Brain microvascular endothelial cell (primary cell): ENCODE measurements around the gene TRMT44.
A peak's percentile ranks its signal among the peaks of the same experiment; 100 is the strongest.

Source experiments
- DNase-seq: peaks from one replicate; pipeline ENCODE4 v3.0.0-alpha.2; 2020
- H3K27ac ChIP-seq: fragments of 250-450 bp; sonication (Bioruptor Pico); 2 replicates; pipeline ENCODE4 v1.5.1; 2020; ENCODE audit warnings: mild to moderate bottlenecking, moderate library complexity
- H3K27me3 ChIP-seq: fragments of 250-450 bp; sonication (Bioruptor Pico); replicated peaks from 2 replicates; pipeline ENCODE4 v1.5.1; 2020; ENCODE audit warnings: mild to moderate bottlenecking
- H3K36me3 ChIP-seq: fragments of 250-450 bp; sonication (Bioruptor Pico); replicated peaks from 2 replicates; pipeline ENCODE4 v1.5.1; 2020; ENCODE audit warnings: mild to moderate bottlenecking
- H3K4me3 ChIP-seq: 2 replicates; pipeline ENCODE4 v1.5.1; 2011; ENCODE audit warnings: low read depth, mild to moderate bottlenecking, control low read depth, low read length, moderate library complexity
- CTCF ChIP-seq: IDR thresholded peaks from 2 replicates; pipeline ENCODE4 v1.5.1; 2011; ENCODE audit warnings: low read depth, mild to moderate bottlenecking, moderate library complexity, low read length, control low read depth, inconsistent platforms; ENCODE audit errors: missing control alignments
- in situ Hi-C: cut with HindIII; loops from 2 replicates; pipeline ENCODE4 v1.10.0; 2017; ENCODE audit warnings: low sequenced_read_pairs, low pct_ligation_motif_present

TRMT44 gene

DNA sequence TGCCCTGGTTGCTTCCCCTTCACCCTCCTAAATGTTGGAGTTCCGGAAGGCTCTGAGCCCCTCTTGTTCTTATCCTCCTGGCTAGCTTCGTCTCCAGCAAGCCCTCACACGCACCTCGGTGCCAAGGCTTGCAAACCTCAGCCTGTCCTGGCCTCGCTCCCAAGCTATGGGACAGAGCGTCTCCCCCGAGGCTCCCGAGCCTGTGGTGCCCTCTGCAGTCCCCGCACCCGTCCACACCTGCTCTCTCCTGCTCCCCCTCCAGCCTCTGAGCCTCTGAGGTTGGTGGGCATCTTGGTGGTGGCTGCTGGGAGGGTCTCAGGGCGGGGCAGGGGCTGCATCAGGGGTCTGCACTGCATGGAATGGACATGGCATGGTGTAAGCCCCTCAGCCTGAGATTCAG is 63.2 kb downstream of the TRMT44 start:
- no peak overlapping the region for H3K4me3 ChIP-seq
- no peak for TF ChIP-seq CTCF
- no peak overlapping the region for H3K27ac ChIP-seq
- no peak for DNase-seq
- no peaks in the 10 kb centered on the region for H3K36me3 ChIP-seq
- in situ Hi-C loops: no loop called here
- peaks cover 2% of the 10 kb centered on the region for H3K27me3 ChIP-seq

DNA sequence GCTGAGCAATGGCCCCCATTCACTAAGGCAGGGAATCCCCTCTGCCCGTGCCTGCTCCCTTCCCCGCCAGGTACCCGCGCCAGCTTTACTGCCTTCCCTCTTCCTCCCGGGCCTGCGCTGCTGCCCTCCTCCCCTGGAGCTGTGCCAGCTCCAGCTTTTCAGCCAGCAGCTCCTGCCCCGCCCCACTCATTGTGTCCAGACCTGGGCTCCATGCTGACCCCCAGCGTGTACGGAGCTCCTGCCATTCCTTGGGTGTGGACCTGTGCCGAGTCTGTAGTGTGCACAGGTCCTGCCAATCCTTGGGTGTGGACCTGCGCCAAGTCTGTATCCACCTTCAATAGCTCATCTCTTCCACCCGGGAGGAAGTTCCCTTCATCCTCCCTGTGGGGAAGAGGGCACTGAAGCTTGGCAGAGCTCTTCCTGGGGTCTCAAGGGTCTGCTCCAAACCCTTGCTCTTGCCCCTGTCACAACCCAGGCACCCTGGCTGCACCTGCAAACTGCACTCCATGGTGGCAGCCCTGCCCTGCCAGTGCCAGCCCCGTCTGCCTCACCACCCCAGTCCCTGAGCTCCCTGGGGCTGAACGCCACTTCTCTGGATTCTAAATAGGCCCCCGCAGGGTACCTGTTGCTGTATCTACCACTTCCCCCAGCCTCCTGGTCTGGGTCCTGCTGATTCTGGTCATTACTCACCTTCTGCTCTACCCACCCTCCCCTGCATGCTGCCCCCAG is 63.9 kb downstream of the TRMT44 start:
- DNase-seq: no peak
- TF ChIP-seq CTCF: no peak
- in situ Hi-C loops: no loop called here
- Histone ChIP-seq H3K27ac (no peak overlapping the region), H3K36me3 (no peaks in the 10 kb centered on the region), H3K27me3 (peaks cover 2% of the 10 kb centered on the region), H3K4me3 (no peak overlapping the region)

GRCh38 chr4:8505229-8505628 is 64.7 kb downstream of the TRMT44 start:
- H3K27ac ChIP-seq: no peak overlapping the region
- H3K4me3 ChIP-seq: no peak overlapping the region
- H3K36me3 ChIP-seq: no peaks in the 10 kb centered on the region
- in situ Hi-C loops: no loop called here
- H3K27me3 ChIP-seq: peaks cover 2% of the 10 kb centered on the region
- DNase-seq: no peak
- no peak for TF ChIP-seq CTCF

DNA sequence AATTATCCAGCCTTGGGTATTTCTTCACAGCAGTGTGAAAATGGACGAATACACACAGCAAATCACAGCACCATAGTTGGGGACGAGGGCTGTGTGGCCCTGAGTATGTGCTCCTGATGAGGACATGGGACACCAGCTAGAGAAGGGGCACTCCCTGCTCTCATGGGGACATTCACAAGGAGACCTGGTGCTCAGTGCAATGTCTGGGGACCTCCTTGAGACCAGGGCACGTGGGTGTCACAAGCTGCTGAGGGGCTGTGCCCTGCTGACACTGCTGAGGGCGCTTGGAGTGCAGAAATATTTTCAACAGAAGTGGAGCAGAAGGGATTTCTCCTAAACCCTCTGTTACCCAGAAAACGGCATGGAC is 65.4 kb downstream of the TRMT44 start:
- no peak for TF ChIP-seq CTCF
- Histone ChIP-seq H3K36me3 (no peaks in the 10 kb centered on the region), H3K27me3 (peaks cover 2% of the 10 kb centered on the region), H3K4me3 (no peak overlapping the region), H3K27ac (no peak overlapping the region)
- in situ Hi-C loops: no loop called here
- DNase-seq: no peak

- peaks cover 2% of the 10 kb centered on the region for H3K27me3 ChIP-seq
- peak overlapping the region; percentile 13 for H3K27ac ChIP-seq
- no peaks in the 10 kb centered on the region for H3K36me3 ChIP-seq
- H3K4me3 ChIP-seq: no peak overlapping the region
- TF ChIP-seq CTCF: no peak
- peak; percentile 52 for DNase-seq
- in situ Hi-C loops: no loop called here
Observed at GRCh38 chr4:8506373-8507195, 66.0 kb downstream of the TRMT44 start.
